NCI-H510A treated with DMSO at 0.1 percent for 48 hours (cell line): ENCODE measurements around the gene GPATCH4.

Source experiments
- DNase-seq: peaks from one replicate; lab custom pipeline; 2025; lab: John Stamatoyannopoulos, UW

Gene GPATCH4

GRCh38 chr1:156547434-156547833, 53.8 kb downstream of the GPATCH4 start:
- no peak for DNase-seq

GRCh38 chr1:156546267-156546666, 55.0 kb downstream of the GPATCH4 start:
- DNase-seq: no peak

GRCh38 chr1:156544592-156545102, 56.6 kb downstream of the GPATCH4 start:
- no peak for DNase-seq
